Measurements from ENCODE around the gene BACE2. TPM values are rescaled to one million over a fixed set of nuclear protein-coding genes. Genes with fewer than 3 reads are reported as not detected.

The BACE2 gene
- total and polyA plus RNA-seq, 2 of the 13 experiments (the other 11 are each of a cell fraction or from before 2014, with no cell fraction given) = 0.07 to 0.11 TPM

- WGBS (ENCODE audit: low lambda C conversion rate) = 40% methylated on average over 8 of the region's 8 CpGs
- H2AFZ ChIP-seq (ENCODE audit: low read length) = no peak overlapping the region
- H3K27ac ChIP-seq (ENCODE audit: extremely low read length, insufficient read depth, low read length) = no peak overlapping the region
- no peaks in the 10 kb centered on the region for H3K36me3 ChIP-seq (replicated peaks in 1 of 2; ENCODE audit: control insufficient read depth in 1 of 2, insufficient read depth in 2 of 2, low read length in 2 of 2)
- POLR2A ChIA-PET = no interaction called here
- peaks cover 6% of the 10 kb centered on the region for H3K9me3 ChIP-seq (ENCODE audit: low read length)
- ATAC-seq = no peak
- intact Hi-C loops (cut with micrococcal nuclease; ENCODE audit: unreplicated experiment) (no loop called here), in situ Hi-C loops (cut with HindIII; ENCODE audit: extremely low pct_ligation_motif_present, low pct_unique_long_range_greater_than_20kb) (no loop called here)
- H4K20me1 ChIP-seq (ENCODE audit: insufficient read depth, low read length) = no peaks in the 10 kb centered on the region
- no TSS peak for BruUV-seq (replicated peaks)
- no peak for FAIRE-seq
- H3K79me2 ChIP-seq (ENCODE audit: insufficient read depth, low read length) = no peaks in the 10 kb centered on the region
- H3K4me1 ChIP-seq (ENCODE audit: insufficient read depth, low read length) = no peaks in the 10 kb centered on the region
- no peak for TF ChIP-seq FOXP4 (CRISPR knock-in tag; IDR thresholded peaks at IDR 0.05)
- TF ChIP-seq, protein P1, sequence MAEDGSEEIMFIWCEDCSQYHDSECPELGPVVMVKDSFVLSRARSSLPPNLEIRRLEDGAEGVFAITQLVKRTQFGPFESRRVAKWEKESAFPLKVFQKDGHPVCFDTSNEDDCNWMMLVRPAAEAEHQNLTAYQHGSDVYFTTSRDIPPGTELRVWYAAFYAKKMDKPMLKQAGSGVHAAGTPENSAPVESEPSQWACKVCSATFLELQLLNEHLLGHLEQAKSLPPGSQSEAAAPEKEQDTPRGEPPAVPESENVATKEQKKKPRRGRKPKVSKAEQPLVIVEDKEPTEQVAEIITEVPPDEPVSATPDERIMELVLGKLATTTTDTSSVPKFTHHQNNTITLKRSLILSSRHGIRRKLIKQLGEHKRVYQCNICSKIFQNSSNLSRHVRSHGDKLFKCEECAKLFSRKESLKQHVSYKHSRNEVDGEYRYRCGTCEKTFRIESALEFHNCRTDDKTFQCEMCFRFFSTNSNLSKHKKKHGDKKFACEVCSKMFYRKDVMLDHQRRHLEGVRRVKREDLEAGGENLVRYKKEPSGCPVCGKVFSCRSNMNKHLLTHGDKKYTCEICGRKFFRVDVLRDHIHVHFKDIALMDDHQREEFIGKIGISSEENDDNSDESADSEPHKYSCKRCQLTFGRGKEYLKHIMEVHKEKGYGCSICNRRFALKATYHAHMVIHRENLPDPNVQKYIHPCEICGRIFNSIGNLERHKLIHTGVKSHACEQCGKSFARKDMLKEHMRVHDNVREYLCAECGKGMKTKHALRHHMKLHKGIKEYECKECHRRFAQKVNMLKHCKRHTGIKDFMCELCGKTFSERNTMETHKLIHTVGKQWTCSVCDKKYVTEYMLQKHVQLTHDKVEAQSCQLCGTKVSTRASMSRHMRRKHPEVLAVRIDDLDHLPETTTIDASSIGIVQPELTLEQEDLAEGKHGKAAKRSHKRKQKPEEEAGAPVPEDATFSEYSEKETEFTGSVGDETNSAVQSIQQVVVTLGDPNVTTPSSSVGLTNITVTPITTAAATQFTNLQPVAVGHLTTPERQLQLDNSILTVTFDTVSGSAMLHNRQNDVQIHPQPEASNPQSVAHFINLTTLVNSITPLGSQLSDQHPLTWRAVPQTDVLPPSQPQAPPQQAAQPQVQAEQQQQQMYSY (CRISPR knock-in tag; IDR thresholded peaks at IDR 0.05) = no peak
- no peak for TF ChIP-seq CENPX (CRISPR knock-in tag; IDR thresholded peaks at IDR 0.05)
- no peak for TF ChIP-seq KAT8 (CRISPR knock-in tag; IDR thresholded peaks at IDR 0.05)
- no peak for TF ChIP-seq ATF1 (CRISPR knock-in tag; IDR thresholded peaks at IDR 0.05)
- TF ChIP-seq POLR2AphosphoS5 (IDR thresholded peaks at IDR 0.05; ENCODE audit: low read depth, low read length) = no peak
- TF ChIP-seq HDAC2 (CRISPR knock-in tag; IDR thresholded peaks at IDR 0.05) = no peak
- TF ChIP-seq ZNF468 (CRISPR knock-in tag; IDR thresholded peaks at IDR 0.05) = no peak
- no peak for TF ChIP-seq ZSCAN25 (CRISPR knock-in tag; IDR thresholded peaks at IDR 0.05)
- CTCF ChIA-PET (ENCODE audit: low intra/inter-chr PET ratio, low total read pairs) = no interaction called here
- no peak overlapping the region for H3K4me3 ChIP-seq (replicated peaks in 1 of 3; ENCODE audit: insufficient read depth in 1 of 3, low read depth in 2 of 3, low read length in 3 of 3)
- DNase-seq (ENCODE audit: low spot score) = no peak
- peaks cover 2 to 38% of the 10 kb centered on the region in 2 experiments; a peak in 2 of 5 replicates for H3K27me3 ChIP-seq (ENCODE audit: control insufficient read depth in 1 of 2, insufficient read depth in 2 of 2, low read length in 2 of 2)
- no peak overlapping the region for H3K4me2 ChIP-seq (ENCODE audit: low read depth, low read length)
- no peak overlapping the region for H3K9ac ChIP-seq (ENCODE audit: insufficient read depth, low read depth, low read length)
These were observed 4.9 kb upstream of the BACE2 start for GRCh38 chr21:41163091-41163490.
